GM21526 (cell line): ENCODE measurements around the gene LTBP1.
"Not testable (repeated sequence)": the region's sequence is repeated elsewhere in the genome, so short reads cannot be mapped to it uniquely, and the experiment has no call there.

Experiments used
- ATAC-seq: cut with Tn5 transposase; IDR thresholded peaks from one replicate; pipeline ENCODE4 v1.9.1; 2021; ENCODE audit warnings: moderate library complexity; ENCODE audit not compliant: unreplicated experiment, low FRiP score

LTBP1 gene

DNA sequence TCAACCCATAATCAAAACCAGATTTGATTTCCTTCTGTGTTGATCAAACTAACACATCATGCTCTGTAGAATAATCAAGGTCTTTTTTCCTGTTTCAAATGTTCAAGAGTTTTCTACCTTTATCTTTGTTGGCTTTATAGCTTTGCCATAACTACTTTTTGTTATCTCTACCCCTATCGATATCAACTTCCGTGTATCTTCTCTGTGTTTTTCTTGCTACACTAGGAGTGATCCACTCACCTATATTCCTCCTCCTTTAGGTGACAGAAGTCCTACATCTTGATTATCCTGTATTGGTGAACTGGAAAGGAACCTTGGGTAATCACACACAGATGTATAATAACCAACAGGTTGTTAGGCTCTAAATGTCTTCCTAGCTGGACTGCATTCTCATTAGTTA, 85.5 kb downstream of the LTBP1 start:
- ATAC-seq: no peak

DNA sequence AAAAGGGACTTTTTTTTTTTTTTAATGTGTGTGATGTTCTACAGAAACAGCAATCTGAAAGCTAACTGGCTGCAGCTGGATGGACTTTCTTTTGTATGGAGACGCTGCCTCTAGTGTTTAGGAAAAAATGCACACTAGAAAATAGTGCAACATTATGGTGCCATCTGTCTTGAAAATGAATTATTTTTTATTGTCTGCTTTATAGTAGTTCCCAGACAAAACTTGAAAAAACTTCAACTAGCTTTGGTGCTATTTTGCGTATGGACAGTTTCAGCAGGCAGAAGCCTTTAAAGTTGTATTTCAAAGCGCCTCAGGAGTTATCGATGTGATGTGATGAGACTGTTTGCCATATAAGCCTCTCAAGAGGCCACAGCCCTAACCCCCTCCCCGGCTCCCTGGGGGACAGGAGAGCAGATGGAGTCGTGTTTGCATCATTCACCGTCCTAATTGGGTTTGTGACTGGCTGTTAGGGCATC, 86.9 kb downstream of the LTBP1 start:
- no peak for ATAC-seq

DNA sequence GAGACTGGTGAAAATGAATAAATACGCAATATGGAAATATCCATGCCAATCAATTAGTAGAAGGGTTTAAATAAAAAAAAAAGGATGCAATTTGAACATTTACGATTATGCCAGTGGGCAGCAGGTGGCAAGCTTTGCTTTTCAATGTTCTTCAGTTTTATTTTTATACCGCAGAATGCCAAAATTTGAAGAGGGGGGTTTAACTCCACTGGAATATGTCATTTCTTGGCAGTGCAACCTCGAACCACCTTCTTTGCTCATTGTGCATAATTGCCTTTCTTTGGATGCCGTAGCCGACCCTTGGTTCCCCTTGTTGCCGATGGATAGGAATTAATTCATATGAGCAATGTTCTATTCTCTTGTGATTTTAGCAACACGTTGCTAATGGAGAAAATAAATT, 88.0 kb downstream of the LTBP1 start:
- ATAC-seq: no peak

DNA sequence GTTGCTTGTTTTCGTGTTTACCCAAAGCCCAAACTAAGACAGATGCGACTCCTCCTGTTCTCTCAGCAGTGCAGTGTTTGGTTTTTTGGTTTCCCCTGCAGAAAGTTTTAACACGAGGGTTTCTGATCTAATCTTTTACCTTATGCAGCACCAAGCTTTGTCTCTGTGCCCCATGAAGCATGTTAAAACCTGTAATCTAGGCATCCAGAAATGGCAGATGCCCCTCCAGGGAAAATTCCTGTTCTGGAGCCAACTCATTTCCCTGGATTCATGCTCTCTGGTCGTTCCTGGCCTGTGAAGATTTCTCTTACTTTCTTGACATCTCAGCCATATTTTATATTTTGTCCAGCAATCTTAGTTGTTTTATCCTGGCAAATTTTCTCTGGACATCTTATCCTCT, 91.5 kb downstream of the LTBP1 start:
- no peak for ATAC-seq

DNA sequence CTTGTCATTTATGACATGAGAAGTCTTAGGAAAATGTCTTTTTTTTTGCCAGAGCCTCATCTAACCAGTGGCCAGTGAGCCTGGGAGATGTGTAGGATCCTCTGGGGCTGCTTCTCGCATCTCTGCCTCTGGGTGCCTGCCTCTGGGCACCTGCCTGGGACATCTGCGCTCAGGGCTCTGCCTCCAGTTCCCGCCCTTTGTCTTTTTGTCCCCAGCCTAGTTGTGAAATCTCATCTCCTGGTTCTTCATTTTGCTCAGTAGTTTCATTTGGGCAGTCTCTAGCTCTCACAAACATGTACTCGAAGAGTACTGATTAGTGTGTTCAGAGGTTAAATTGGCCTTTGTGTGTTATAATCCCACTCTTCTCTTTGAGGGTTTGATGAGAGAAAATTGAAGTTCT, 92.0 kb downstream of the LTBP1 start:
- no peak for ATAC-seq

DNA sequence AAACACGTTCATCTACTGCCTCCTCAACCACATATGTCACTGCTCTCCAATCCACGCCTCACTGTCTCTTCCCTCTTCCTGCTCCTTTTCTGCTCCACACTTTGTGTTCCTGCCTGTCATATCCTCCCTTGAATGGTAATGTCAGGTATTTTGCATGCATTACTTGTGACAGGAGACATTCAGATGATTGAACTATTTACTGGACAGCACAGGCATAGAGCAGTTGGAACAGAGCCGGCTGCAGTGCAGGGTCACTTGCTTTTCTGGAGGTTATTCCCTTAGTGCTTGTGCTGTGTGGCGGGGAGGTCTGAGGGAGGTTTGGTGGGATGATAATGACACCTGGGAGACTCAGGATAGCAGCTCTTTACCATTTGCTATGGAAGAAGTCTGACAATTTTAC, 93.8 kb downstream of the LTBP1 start:
- ATAC-seq: no peak

DNA sequence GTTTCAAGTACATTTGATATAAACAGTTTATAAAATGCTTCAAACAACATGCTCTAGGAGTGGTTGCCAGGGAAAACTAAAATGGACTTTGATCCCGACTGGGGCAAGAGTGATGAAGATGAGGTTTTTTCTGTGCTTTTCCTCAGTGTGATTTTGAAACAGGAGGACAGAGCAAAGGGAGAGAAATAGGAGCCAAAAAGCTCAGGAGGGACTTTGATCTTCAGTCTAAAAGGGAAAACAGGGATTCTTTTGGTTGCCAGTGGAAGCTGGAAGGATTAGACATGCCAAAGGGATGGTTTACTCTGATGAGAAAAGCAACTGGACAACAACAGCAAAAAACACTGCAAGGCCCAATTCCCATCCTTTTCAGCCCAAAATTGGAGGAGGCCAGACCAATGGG, 95.5 kb downstream of the LTBP1 start:
- no peak for ATAC-seq

DNA sequence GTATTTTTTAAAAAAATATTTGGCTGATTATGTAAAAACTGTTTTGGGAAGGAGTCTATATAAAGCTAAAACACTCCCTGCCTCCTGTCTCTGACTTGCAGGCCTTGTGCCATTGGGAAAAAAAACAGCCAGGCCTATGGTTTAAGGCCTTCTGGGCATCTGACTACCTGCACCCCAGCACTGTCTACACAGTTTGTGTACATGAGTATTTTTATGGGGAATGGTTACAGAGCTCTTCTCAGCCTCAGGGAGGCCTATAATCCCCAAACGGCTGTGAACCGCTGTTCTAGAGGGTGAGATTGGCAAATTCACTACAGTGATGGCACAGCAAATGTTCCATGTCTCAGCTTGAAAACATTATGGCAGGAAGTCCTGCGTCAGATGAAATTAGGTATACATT, 96.1 kb downstream of the LTBP1 start:
- no peak for ATAC-seq

DNA sequence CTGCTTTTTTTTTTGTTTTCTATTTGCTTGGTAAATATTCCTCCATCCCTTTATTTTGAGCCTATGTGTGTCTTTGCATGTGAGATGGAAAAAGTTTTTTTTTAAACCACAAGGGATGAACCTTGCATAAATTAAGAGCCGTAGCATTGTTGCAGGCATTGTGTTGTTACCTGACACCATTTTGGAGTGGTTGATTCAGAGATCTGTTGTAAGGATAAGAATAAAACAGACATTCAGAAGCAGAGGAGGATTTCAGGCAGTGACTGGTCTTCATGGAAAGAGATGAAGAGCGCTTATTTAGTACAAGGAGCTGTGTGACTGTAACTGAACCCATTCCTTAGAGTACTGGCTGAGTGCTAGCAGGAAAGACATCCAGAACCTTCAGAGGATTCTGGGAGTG, 101.2 kb downstream of the LTBP1 start:
- ATAC-seq: no peak

DNA sequence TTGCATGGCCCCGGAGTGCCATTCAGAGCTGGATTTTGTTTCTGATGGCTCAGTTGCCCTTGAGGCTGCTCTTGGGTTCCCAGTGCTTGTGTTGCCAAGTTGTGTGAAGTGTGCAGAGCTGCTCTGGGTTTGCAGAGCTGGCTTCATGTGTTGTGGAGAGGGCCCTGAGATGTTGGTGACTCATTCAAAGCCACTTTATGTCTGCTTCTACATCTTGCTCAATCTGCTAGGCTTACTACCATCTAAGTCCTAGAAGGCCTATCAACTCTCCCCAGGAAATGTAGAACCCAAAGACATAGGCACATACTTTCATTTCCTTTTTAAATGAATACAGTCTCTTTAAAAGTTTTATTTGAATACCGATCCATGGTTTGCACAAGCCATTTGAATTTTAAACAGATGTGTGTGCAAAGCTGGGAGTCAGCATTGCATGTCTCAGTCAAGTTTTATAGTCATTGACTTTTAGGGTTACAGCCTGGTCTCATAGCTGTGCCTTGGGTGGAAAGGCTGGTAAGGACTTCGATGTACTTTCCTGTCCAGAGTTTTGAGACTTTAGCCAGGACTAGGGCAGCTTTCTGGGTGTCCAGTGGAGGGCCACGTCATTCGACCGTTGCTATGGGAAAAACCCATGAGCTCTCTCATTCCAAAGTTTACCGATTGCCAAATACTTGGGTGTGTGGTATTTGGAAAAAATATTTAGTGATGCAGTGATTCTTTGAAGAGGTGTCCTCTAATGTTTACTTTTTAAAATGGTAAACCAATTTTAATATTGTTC, 105.0 kb downstream of the LTBP1 start:
- ATAC-seq: no peak

DNA sequence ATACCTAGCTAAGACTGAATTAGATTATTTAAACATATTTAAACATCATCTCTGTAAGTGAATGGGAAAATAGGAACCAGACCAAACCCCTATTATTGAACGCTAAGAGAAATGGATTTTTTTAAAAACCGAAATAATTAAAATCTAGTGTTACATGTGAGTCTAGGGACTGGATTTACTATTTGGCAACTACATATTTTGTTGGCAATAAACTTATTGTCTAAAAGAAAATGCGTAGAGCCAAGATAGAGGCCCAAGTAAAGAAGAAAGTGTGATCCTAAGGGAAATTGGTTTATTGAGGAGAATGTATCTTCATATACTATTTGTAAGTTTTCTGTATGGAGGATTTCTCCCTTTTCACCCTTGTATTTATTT, 105.6 kb downstream of the LTBP1 start:
- no peak for ATAC-seq

DNA sequence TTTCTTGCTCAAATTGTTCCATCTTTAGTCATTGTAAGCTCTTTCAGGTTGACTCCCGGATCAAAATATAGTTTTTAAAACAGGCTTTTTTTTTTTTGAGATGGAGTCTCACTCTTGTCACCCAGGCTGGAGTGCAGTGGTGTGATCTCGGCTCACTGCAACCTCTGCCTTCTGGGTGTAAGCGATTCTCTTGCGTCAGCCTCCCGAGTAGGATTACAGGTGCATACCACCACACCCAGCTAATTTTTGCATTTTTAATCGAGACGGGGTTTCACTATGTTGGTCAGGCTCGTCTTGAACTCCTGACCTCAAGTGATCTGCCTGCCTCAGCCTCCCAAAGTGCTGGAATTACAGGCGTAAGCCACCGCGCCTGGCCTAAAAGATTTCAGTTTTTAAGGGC, 106.0 kb downstream of the LTBP1 start:
- not testable (repeated sequence) for ATAC-seq

DNA sequence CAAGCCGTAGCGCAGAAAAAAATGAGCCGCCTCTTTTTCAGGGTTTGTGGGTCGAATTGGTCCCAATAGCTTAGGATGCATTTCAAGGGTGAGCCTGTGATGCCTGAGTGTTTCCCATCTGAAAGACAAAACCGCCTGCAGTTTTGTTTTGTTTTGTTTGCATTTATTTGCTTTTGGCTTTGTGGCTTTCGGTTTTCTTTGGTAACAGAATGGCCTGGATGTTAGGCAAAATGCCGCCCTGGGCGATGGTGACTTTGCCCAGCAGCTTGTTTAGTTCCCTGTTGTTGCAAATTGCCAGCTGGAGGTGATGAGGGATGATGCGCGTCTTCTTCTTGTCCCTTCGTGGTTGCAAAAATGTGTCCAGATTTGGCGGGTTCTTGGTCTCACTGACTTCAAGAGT, 109.4 kb downstream of the LTBP1 start:
- no peak for ATAC-seq

DNA sequence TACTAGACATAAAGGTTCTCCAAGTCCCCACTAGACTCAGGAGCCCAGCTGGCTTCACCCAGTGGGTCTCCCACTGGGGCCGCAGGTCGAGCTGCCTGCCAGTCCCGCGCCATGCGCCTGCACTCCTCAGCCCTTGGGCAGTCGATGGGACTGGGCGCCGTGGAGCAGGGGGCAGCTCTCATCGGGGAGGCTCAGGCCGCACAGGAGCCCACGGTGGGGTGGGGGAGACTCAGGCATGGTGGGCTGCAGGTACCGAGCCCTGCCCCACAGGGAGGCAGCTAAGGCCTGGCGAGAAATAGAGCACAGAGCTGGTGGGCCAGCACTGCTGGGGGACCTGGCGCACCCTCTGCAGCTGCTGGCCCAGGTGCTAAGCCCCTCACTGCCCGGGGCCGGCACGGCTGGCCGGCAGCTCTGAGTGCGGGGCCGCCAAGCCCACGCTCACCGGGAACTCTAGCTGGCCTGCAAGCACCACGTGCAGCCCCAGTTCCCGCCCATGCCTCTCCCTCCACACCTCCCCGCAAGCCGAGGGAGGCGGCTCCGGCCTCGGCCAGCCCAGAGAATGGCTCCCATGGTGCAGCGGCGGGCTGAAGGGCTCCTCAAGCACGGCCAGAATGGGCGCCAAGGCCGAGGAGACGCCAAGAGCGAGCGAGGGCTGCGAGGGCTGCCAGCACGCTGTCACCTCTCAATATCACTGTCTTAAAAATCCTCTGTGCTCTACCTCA, 110.7 kb downstream of the LTBP1 start:
- ATAC-seq: not testable (repeated sequence)

DNA sequence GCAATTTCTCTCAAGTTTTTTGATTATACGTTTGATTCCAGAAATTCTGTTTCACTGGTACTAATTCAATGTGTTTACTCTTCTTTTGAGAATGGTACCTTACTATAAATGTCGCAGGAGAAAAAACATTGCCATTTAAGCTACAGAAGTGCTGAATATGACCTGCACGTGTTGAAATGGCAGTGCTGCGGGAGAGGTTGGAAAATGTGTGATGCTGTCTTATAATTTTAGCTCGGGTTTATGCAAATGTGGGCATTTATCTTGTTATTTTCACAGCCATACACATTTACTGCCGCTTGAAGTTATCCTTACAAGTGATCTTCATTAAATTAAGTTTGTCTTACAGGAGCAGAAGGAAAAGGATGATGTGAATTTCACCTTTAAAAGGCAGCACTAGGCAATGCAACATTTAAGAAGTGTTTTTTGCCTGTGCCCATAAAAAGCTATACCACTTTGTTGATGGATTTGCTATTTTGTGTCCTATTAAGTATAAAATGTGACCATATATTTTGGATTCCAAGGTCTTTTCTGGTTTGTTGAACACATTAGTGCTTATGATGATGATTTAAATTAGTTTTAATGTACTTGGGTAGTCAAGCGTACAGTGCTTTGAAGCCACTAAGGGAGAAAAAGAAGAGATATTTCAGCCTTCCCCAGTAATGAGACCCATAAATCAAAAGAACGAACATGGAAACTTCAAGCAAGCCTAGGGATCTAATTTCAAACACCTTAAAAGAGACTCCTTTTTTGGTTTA, 112.1 kb downstream of the LTBP1 start:
- ATAC-seq: no peak

DNA sequence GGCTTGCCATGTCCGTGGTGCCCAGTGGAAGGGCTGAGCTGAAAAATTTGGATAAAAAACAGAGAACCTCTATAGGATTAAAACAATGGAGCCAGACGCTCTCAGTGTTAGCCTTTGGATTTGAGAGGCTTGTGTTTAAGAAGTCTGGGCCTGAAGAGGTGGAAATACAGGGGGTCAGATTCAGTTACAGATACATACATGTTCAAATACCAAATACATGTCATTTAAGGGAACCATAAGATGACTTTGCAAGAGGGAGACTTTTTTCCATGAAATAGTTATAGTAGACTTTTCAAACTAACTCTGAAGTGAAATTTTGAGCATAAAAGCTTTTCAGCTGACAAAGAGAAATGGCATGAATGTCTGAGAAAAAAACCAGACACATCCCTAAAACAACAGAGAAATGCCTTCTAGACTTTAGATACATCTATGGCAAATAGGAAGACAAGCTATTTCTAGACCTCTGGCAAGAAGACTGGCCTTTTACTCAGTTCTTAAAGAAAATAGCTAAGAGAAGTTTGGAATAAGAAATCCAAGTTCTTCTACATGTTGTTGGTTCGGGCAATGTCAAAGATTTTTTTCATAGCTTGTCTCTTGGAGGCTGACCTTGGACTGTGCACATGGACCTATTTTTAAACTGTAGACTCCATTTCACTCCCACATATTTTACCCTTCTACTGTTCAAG, 112.9 kb downstream of the LTBP1 start:
- no peak for ATAC-seq

DNA sequence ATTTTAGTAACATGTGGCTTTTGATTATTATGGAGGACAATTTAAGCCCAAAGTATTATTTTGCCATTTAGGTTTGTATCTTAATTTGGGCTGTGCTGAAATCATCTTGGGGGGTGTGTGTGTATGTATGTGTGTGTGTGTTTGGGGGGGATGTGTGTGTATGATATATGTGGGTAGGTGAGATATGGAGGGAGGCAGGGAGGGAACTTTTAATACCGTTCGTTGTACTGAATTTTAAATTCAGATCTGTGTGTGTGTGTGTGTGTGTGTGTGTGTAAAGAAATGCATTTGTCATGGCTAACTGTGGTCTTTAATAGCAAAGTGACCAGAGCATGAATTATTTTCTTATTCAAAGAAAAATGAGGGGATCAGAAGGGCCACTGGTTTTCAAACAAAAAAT, 113.7 kb downstream of the LTBP1 start:
- no peak for ATAC-seq

DNA sequence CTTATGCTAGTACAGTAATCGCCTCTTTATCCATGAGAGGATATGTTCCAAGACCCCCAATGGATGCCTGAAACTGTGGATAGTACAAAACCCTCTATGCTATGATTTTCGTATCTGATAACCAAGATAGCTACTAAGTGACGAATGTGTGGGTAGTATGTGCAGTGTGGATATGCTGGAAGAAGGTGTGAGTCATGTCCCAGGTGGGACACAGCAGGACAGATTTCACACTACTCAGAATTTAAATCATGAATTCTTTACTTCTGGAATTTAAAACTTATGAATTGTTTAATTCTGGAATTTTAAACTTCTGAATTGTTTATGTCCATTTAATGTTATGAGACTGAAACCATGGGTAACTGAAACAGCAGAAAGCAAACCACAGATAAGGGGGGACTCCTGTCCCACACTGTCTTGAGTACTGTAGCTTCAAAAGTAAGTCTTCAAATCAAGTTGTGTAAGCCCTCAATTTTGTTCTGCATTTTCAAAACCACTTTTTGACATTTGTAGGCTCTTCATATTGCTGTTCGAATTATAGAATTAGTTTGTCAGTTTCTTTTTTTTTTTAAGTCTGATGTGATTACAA, 116.0 kb downstream of the LTBP1 start:
- no peak for ATAC-seq

DNA sequence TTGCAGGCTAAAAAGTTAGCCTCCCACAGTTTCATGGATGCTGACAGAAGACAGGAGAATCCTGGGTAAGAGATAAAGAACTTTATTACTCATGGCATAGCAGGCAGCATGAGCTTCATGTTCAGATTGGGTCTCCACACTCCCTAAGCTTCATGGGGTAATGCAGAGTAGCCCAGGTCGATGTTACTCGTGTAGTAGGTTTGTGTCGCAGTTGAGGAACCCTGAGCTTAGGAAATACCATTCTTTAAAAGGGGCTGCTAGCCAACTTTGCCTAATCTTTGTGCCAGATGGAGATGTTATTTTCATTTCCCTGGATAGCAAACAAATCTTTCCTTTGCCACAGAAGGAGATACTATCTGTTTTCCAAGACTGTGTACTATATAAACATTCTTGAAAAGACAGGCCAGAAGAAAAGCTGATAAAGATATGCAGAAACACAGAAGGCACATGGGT, 117.6 kb downstream of the LTBP1 start:
- no peak for ATAC-seq

DNA sequence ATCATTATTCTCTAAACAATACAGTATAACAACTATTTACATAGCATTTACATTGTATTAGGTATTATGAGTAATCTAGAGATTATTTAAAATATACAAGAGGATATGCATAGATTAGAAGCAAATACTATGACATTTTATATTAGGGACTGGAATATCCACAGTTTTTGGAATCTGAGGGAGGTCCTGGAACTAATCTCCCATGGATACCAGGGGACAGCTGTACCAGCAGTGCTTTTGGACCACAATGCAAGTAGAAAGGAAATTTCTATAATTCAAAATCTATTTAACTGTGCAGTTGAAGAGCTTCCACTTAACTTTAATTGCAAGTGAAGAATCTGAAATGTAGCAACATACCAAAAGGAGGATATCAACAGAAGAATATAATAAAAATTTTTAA, 120.8 kb downstream of the LTBP1 start:
- ATAC-seq: no peak
